ENCODE measurements around the gene RARRES2.

Gene RARRES2

GRCh38 chr7:150325110-150325611 is 16.3 kb downstream of the RARRES2 start:
- no peak for DNase-seq (ENCODE audit: low read depth)
- no peak overlapping the region for H3K4me3 ChIP-seq (ENCODE audit: low read depth, low read length)
- no peak for TF ChIP-seq CTCF (IDR thresholded peaks at IDR 0.05; ENCODE audit: control insufficient read depth, extremely low read depth, insufficient read depth)

- no peak for TF ChIP-seq CTCF (IDR thresholded peaks at IDR 0.05; ENCODE audit: control insufficient read depth, extremely low read depth, insufficient read depth)
- DNase-seq (ENCODE audit: low read depth), result no peak
- peak overlapping the region; percentile 70 for H3K4me3 ChIP-seq (ENCODE audit: low read depth, low read length)
Measured at GRCh38 chr7:150324373-150324961, 17.0 kb downstream of the RARRES2 start.

- H3K4me3 ChIP-seq (ENCODE audit: low read depth, low read length), result peak overlapping the region; percentile 70
- no peak for TF ChIP-seq CTCF (IDR thresholded peaks at IDR 0.05; ENCODE audit: control insufficient read depth, extremely low read depth, insufficient read depth)
- DNase-seq (ENCODE audit: low read depth), result no peak
Measured at GRCh38 chr7:150323682-150324372, 17.6 kb downstream of the RARRES2 start.

- H3K4me3 ChIP-seq (ENCODE audit: low read depth, low read length), result peak within 1 kb of the TSS; percentile 70
- TF ChIP-seq CTCF (IDR thresholded peaks at IDR 0.05; ENCODE audit: control insufficient read depth, extremely low read depth, insufficient read depth), result peak; percentile 34
- no peak for DNase-seq (ENCODE audit: low read depth)
Measured at GRCh38 chr7:150322833-150323681, 18.4 kb downstream of the RARRES2 start, which contains the start of the genes ACTR3C and LRRC61. Gene ACTR3C, minus strand, starts transcription at chr7:150323545. Its CDS starts 28,249 bp downstream, at chr7:150295296. Gene LRRC61, plus strand, starts transcription at chr7:150323355. Its CDS starts 13,507 bp downstream, at chr7:150336862.

GRCh38 chr7:150322114-150322832 is 19.2 kb downstream of the RARRES2 start:
- no peak for TF ChIP-seq CTCF (IDR thresholded peaks at IDR 0.05; ENCODE audit: control insufficient read depth, extremely low read depth, insufficient read depth)
- DNase-seq (ENCODE audit: low read depth), result no peak
- H3K4me3 ChIP-seq (ENCODE audit: low read depth, low read length), result peak overlapping the region; percentile 70

GRCh38 chr7:150321788-150322113 is 19.7 kb downstream of the RARRES2 start:
- no peak for TF ChIP-seq CTCF (IDR thresholded peaks at IDR 0.05; ENCODE audit: control insufficient read depth, extremely low read depth, insufficient read depth)
- no peak for DNase-seq (ENCODE audit: low read depth)
- H3K4me3 ChIP-seq (ENCODE audit: low read depth, low read length), result peak overlapping the region; percentile 70; the same call in 1 of the 2 replicates

All from LNCaP clone FGC (cell line).